Measurements from ENCODE around the gene ZNF581. TPM values are rescaled to one million over a fixed set of nuclear protein-coding genes. Genes with fewer than 3 reads are reported as not detected.

The ZNF581 gene
- total RNA-seq, 4 donors from 2014 or later = 5.7 to 19.4 (median 8.8) TPM

DNA sequence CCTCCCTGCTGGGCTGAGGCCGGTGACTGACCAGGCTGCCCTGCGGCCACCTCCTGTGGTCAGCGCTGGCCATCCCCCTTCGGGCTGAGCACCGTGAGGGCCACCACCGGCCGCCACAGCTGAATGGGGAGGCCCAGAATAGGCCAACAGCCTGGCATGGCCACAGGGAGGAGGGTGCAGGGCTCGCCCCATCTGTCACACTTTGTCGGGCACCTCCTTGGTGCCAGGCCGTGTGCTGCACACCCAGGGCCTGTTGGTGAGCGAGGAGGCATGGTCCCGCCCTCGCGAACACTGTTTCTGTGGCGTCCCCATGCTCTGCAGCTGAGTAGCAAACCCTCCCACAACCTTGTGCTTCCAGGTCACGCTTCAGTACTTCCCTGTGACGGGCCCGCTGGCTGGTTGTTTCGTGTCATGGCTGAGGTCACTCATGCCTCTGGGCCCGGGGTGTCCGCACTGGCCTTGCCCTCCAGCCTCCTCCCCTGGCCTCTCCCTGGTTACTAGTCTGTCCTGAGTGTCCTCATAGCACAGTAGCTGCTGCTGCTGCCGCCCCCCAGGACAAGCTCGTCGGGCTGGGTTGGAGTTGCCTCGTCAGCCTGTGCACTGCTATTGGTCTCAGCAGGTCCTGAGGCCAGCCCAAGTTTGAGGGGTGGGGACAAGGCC, 46.8 kb downstream of the ZNF581 start:
- no peaks in the 10 kb centered on the region for H3K27me3 ChIP-seq
- peaks cover 0 to 23% (median 0%) of the 10 kb centered on the region in 4 donors for H3K4me1 ChIP-seq
- H3K36me3 ChIP-seq = peaks cover 0 to 100% (median 48%) of the 10 kb centered on the region in 3 donors
- no peak overlapping the region for H3K4me3 ChIP-seq
- no peak for DNase-seq (ENCODE audit: low spot score in 2 of 2)
- WGBS, 2 donors = 87 to 88% methylated on average over 24 to 25 of the region's 25 CpGs
- H3K27ac ChIP-seq = no peak overlapping the region
- TF ChIP-seq CTCF (IDR thresholded peaks at IDR 0.05) (no peak), POLR2A (IDR thresholded peaks at IDR 0.05) (no peak), EP300 (IDR thresholded peaks at IDR 0.05) (no peak)
- no peaks in the 10 kb centered on the region for H3K9me3 ChIP-seq

GRCh38 chr19:55690769-55691545, 47.5 kb downstream of the ZNF581 start:
- peaks cover 0 to 100% (median 41%) of the 10 kb centered on the region in 3 donors for H3K36me3 ChIP-seq
- no peak for DNase-seq (ENCODE audit: low spot score in 2 of 2)
- 92% methylated on average over 30 to 31 of the region's 31 CpGs for WGBS, 2 donors

GRCh38 chr19:55691561-55692481, 48.4 kb downstream of the ZNF581 start:
- H3K4me3 ChIP-seq = no peak overlapping the region
- H3K36me3 ChIP-seq = peaks cover 0 to 100% (median 39%) of the 10 kb centered on the region in 3 donors
- no peaks in the 10 kb centered on the region for H3K27me3 ChIP-seq
- TF ChIP-seq POLR2A (IDR thresholded peaks at IDR 0.05) (no peak), EP300 (IDR thresholded peaks at IDR 0.05) (no peak), CTCF (IDR thresholded peaks at IDR 0.05) (no peak)
- H3K4me1 ChIP-seq = peaks cover 0 to 16% (median 0%) of the 10 kb centered on the region in 4 donors
- no peaks in the 10 kb centered on the region for H3K9me3 ChIP-seq
- no peak for DNase-seq (ENCODE audit: low spot score in 2 of 2)
- no peak overlapping the region for H3K27ac ChIP-seq
- WGBS, 2 donors = 87 to 91% methylated on average over 30 to 31 of the region's 31 CpGs

More at GRCh38 chr19:55690769-55691545, 47.5 kb downstream of the ZNF581 start:
- H3K4me3 ChIP-seq = no peak overlapping the region
- H3K27ac ChIP-seq = no peak overlapping the region
- no peaks in the 10 kb centered on the region for H3K27me3 ChIP-seq
- H3K9me3 ChIP-seq = no peaks in the 10 kb centered on the region
- peaks cover 0 to 16% (median 0%) of the 10 kb centered on the region in 4 donors for H3K4me1 ChIP-seq
- TF ChIP-seq EP300 (IDR thresholded peaks at IDR 0.05) (no peak), POLR2A (IDR thresholded peaks at IDR 0.05) (no peak), CTCF (IDR thresholded peaks at IDR 0.05) (no peak)

- no peak overlapping the region for H3K27ac ChIP-seq
- peaks cover 0 to 100% (median 39%) of the 10 kb centered on the region in 3 donors for H3K36me3 ChIP-seq
- H3K4me1 ChIP-seq = peaks cover 0 to 10% (median 0%) of the 10 kb centered on the region in 4 donors
- H3K9me3 ChIP-seq = no peaks in the 10 kb centered on the region
- H3K4me3 ChIP-seq = no peak overlapping the region
- TF ChIP-seq EP300 (IDR thresholded peaks at IDR 0.05) (no peak), CTCF (IDR thresholded peaks at IDR 0.05) (no peak), POLR2A (IDR thresholded peaks at IDR 0.05) (no peak)
- 87 to 91% methylated on average over 18 to 19 of the region's 19 CpGs for WGBS, 2 donors
- no peak for DNase-seq (ENCODE audit: low spot score in 2 of 2)
- H3K27me3 ChIP-seq = no peaks in the 10 kb centered on the region
These were observed 49.2 kb downstream of the ZNF581 start for GRCh38 chr19:55692681-55693081.

Data from tibial nerve (tissue), 4 donors.